K562 (cell line): ENCODE data around the gene DNAAF1. TPM values are rescaled to one million over a fixed set of nuclear protein-coding genes. Genes with fewer than 3 reads are reported as not detected.

Experiments
- ARID1B ChIP-seq: fragments of 450-650 bp; IDR thresholded peaks from 2 replicates; pipeline ENCODE4 v1.6.1; 2016; ENCODE audit warnings: antibody characterized with exemption, mild to moderate bottlenecking, inconsistent platforms
- CBX8 ChIP-seq: fragments of 200-600 bp; sonication (generic); IDR thresholded peaks from 2 replicates; pipeline ENCODE4 v1.6.1; 2012; ENCODE audit warnings: borderline replicate concordance, mixed run types, low read depth, mild to moderate bottlenecking, moderate library complexity, mixed read lengths, low read length, control low read depth, inconsistent platforms; ENCODE audit not compliant: poor library complexity, severe bottlenecking; ENCODE audit errors: extremely low read depth
- CEBPB ChIP-seq: fragments of 450-650 bp; IDR thresholded peaks from 2 replicates; pipeline ENCODE4 v1.6.1; 2016; ENCODE audit warnings: missing genetic modification characterization, missing compliant biosample characterization
- CLOCK ChIP-seq: fragments of 250-450 bp; sonication (Bioruptor Pico); IDR thresholded peaks from 2 replicates; pipeline ENCODE4 v1.4.0; 2020; ENCODE audit warnings: mild to moderate bottlenecking, moderate library complexity, borderline replicate concordance
- DNMT1 ChIP-seq: fragments of 450-650 bp; IDR thresholded peaks from 2 replicates; pipeline ENCODE4 v1.6.1; 2016; ENCODE audit warnings: antibody characterized with exemption, mild to moderate bottlenecking
- HMBOX1 ChIP-seq: sonication (generic); IDR thresholded peaks from 2 replicates; pipeline ENCODE4 v1.6.1; 2016
- KAT7 ChIP-seq: sonication (generic); formaldehyde crosslinking; IDR thresholded peaks from 2 replicates; pipeline ENCODE4 v1.8.0; 2022; ENCODE audit warnings: missing genetic modification reagents, mild to moderate bottlenecking, borderline replicate concordance
- PHTF2 ChIP-seq: fragments of 250-450 bp; sonication (Bioruptor Pico); IDR thresholded peaks from 2 replicates; pipeline ENCODE4 v1.5.0; 2021; ENCODE audit warnings: mild to moderate bottlenecking
- POU5F1 ChIP-seq: fragments of 150-350 bp; IDR thresholded peaks from 2 replicates; pipeline ENCODE4 v1.6.1; 2014; ENCODE audit warnings: borderline replicate concordance, low read length, low read depth, mild to moderate bottlenecking; ENCODE audit not compliant: partially characterized antibody
- RHOXF2B ChIP-seq: fragments of 250-450 bp; sonication (Bioruptor Pico); conservative IDR thresholded peaks from 2 replicates; pipeline ENCODE4 v1.5.1; 2021
- SMAD4 ChIP-seq: fragments of 250-450 bp; sonication (Bioruptor Pico); conservative IDR thresholded peaks from 2 replicates; pipeline ENCODE4 v1.8.0; 2021; ENCODE audit warnings: inconsistent platforms, mild to moderate bottlenecking, moderate library complexity
- USF1 ChIP-seq: sonication (generic); formaldehyde crosslinking; IDR thresholded peaks from 2 replicates; pipeline ENCODE4 v1.9.0; 2022; ENCODE audit warnings: mild to moderate bottlenecking, missing genetic modification reagents
- ZBTB43 ChIP-seq: sonication (generic); formaldehyde crosslinking; IDR thresholded peaks from 2 replicates; pipeline ENCODE4 v1.8.0; 2023; ENCODE audit warnings: mild to moderate bottlenecking, missing genetic modification reagents
- ZFP30 ChIP-seq: fragments of 250-450 bp; sonication (Bioruptor Pico); IDR thresholded peaks from 2 replicates; pipeline ENCODE4 v1.8.0; 2022; ENCODE audit warnings: moderate library complexity, mild to moderate bottlenecking, inconsistent platforms, borderline replicate concordance
- ZMIZ1 ChIP-seq, 2 experiments: fragments of 150-350 bp in 1 of 2; IDR thresholded peaks; 2 replicates each; pipeline ENCODE4 v1.6.1; 2012 to 2016; ENCODE audit warnings: low read depth in 2 of 2, low read length in 2 of 2, mild to moderate bottlenecking in 1 of 2, moderate library complexity in 1 of 2
- ZNF232 ChIP-seq: sonication (generic); formaldehyde crosslinking; IDR thresholded peaks from 2 replicates; pipeline ENCODE4 v1.8.0; 2022; ENCODE audit warnings: mild to moderate bottlenecking, missing genetic modification reagents
- ZNF764 ChIP-seq: fragments of 250-450 bp; sonication (Bioruptor Pico); IDR thresholded peaks from 2 replicates; pipeline ENCODE4 v1.4.0; 2020; ENCODE audit warnings: low read depth, mild to moderate bottlenecking, moderate library complexity
- ZNF780A ChIP-seq: fragments of 250-450 bp; sonication (Bioruptor Pico); IDR thresholded peaks from 2 replicates; pipeline ENCODE4 v1.5.0; 2021; ENCODE audit warnings: mild to moderate bottlenecking
- polyA plus RNA-seq, 8 experiments: library from polyadenylated mRNA; depleted of rRNA in 4 of 8; stranded (reverse) in 5 of 8; unstranded in 3 of 8; fragments of >200 nt; fragmentation: Nextera tagmentation in 2 of 8; fragmentation: Illumina TruSeq in 1 of 8; extraction: Ambion mirVana in 2 of 8; extraction: Trizol in 1 of 8; gene quantifications; 2 replicates each; pipeline versions ENCODE4 v1.2.1 to v1.2.3, GENCODE V29; 2011 to 2014; ENCODE audit warnings: inconsistent platforms in 1 of 8, missing spikeins in 1 of 8
- total RNA-seq, 7 experiments: library from RNA; depleted of rRNA in 6 of 7; stranded (reverse); fragments of >200 nt in 6 of 7; fragmentation: Illumina TruSeq in 2 of 7; extraction: Trizol in 2 of 7; gene quantifications; 2 replicates each; pipeline versions ENCODE4 v1.2.1 to v1.2.3, GENCODE V29; 2011 to 2021; ENCODE audit warnings: low replicate concordance in 1 of 7

Gene DNAAF1
- total and polyA plus RNA-seq, 9 of the 15 experiments (the other 6 are each of a cell fraction or from before 2014, with no cell fraction given) = 0.01 TPM; not detected in 8

GRCh38 chr16:84175350-84176081 lies 30.4 kb downstream of the DNAAF1 start (continued):
- TF ChIP-seq HMBOX1 (no peak), ZNF764 (no peak), ZNF232 (CRISPR knock-in tag) (no peak), PHTF2 (CRISPR knock-in tag) (no peak), CEBPB (tag) (no peak), ARID1B (no peak), ZNF780A (CRISPR knock-in tag) (no peak), ZMIZ1 (IDR thresholded peaks at IDR 0.05; ENCODE audit: low read depth in 2 of 2, low read length in 2 of 2) (no peak), DNMT1 (no peak), SMAD4 (no peak), RHOXF2B (CRISPR knock-in tag) (no peak), USF1 (peak; percentile 79), ZFP30 (no peak), CBX8 (no peak), POU5F1 (no peak), CLOCK (CRISPR knock-in tag) (no peak), ZBTB43 (CRISPR knock-in tag) (no peak), KAT7 (CRISPR knock-in tag) (no peak)
